IMR-90 (cell line): ENCODE data around the gene CELA3A. TPM values are rescaled to one million over a fixed set of nuclear protein-coding genes. Genes with fewer than 3 reads are reported as not detected.
A peak's percentile ranks its signal among the peaks of the same experiment; 100 is the strongest.

Experiments
- ATAC-seq: fragments of 200-7000 bp; cut with Tn5 transposase; 2 replicates; pipeline ENCODE4 v1.9.1; 2020; ENCODE audit warnings: low read depth, mild to moderate bottlenecking, moderate library complexity
- BruUV-seq: library from RNA; stranded (reverse); fragments of 400-500 nt; replicated peaks from 2 replicates; lab custom pipeline; 2021; lab: Mats Ljungman, UMichigan
- CTCF ChIA-PET: fragments of 300-600 bp; formaldehyde crosslinking; extraction: SDS; loops from one replicate; lab custom pipeline; 2021; ENCODE audit warnings: antibody characterized with exemption; lab: Yijun Ruan, JAX
- POLR2A ChIA-PET: fragments of 300-600 bp; sonication (Branson Sonifier 250); formaldehyde crosslinking; loops from one replicate; lab custom pipeline; 2022; ENCODE audit warnings: antibody characterized with exemption; ENCODE audit not compliant: unreplicated experiment; lab: Charles Lee
- DNase-seq: peaks from one replicate; pipeline ENCODE4 v3.0.0; 2013
- H2AFZ ChIP-seq: replicated peaks from 2 replicates; pipeline ENCODE3; 2013; ENCODE audit warnings: low read length, mild to moderate bottlenecking; ENCODE audit not compliant: poor library complexity
- H2AK5ac ChIP-seq: 2 replicates; pipeline ENCODE4 v1.6.1; 2013; ENCODE audit warnings: low read depth, low read length, inconsistent platforms
- H2AK9ac ChIP-seq: replicated peaks from 2 replicates; pipeline ENCODE3; 2013; ENCODE audit warnings: mild to moderate bottlenecking, low read depth, low read length, moderate library complexity; ENCODE audit not compliant: poor library complexity
- H2BK120ac ChIP-seq: 2 replicates; pipeline ENCODE4 v1.6.1; 2013; ENCODE audit warnings: low read depth, low read length, inconsistent platforms
- H2BK15ac ChIP-seq: 3 replicates; pipeline ENCODE4 v1.6.1; 2013; ENCODE audit warnings: low read depth, low read length, inconsistent platforms
- H2BK20ac ChIP-seq: 2 replicates; pipeline ENCODE4 v1.6.1; 2013; ENCODE audit warnings: low read depth, mild to moderate bottlenecking, inconsistent platforms, low read length, moderate library complexity
- H2BK5ac ChIP-seq: 2 replicates; pipeline ENCODE4 v1.6.1; 2013; ENCODE audit warnings: mild to moderate bottlenecking, low read depth, low read length, inconsistent platforms; ENCODE audit not compliant: poor library complexity, severe bottlenecking
- H3K14ac ChIP-seq: replicated peaks from 2 replicates; pipeline ENCODE4 v1.6.1; 2013; ENCODE audit warnings: low read depth, low read length, inconsistent platforms
- H3K18ac ChIP-seq: 2 replicates; pipeline ENCODE4 v1.6.1; 2013; ENCODE audit warnings: low read depth, low read length, control low read depth
- H3K23ac ChIP-seq: 2 replicates; pipeline ENCODE4 v1.6.1; 2013; ENCODE audit warnings: low read depth, low read length, inconsistent platforms
- H3K27ac ChIP-seq: 2 replicates; pipeline ENCODE4 v1.5.1; 2013; ENCODE audit warnings: mild to moderate bottlenecking, control low read depth, low read length; ENCODE audit not compliant: insufficient read depth
- H3K27me3 ChIP-seq: 2 replicates; pipeline ENCODE4 v1.6.1; 2013; ENCODE audit warnings: low read length; ENCODE audit not compliant: control insufficient read depth, insufficient read depth
- H3K36me3 ChIP-seq: 2 replicates; pipeline ENCODE4 v1.6.1; 2013; ENCODE audit warnings: low read length, mixed read lengths; ENCODE audit not compliant: control insufficient read depth, insufficient read depth
- H3K4ac ChIP-seq: 2 replicates; pipeline ENCODE4 v1.6.1; 2013; ENCODE audit warnings: low read depth, low read length, inconsistent platforms
- H3K4me1 ChIP-seq: 2 replicates; pipeline ENCODE4 v1.6.1; 2013; ENCODE audit warnings: low read length, mixed read lengths; ENCODE audit not compliant: control insufficient read depth, insufficient read depth
- H3K4me2 ChIP-seq: 2 replicates; pipeline ENCODE4 v1.6.1; 2013; ENCODE audit warnings: low read depth, mild to moderate bottlenecking, control low read depth, low read length, moderate library complexity
- H3K4me3 ChIP-seq: 2 replicates; pipeline ENCODE4 v1.5.1; 2013; ENCODE audit warnings: low read depth, mild to moderate bottlenecking, control low read depth, low read length, moderate library complexity; ENCODE audit not compliant: insufficient read depth
- H3K56ac ChIP-seq: 2 replicates; pipeline ENCODE4 v1.6.1; 2013; ENCODE audit warnings: low read length, inconsistent platforms; ENCODE audit not compliant: insufficient read depth; ENCODE audit errors: extremely low read depth
- H3K79me1 ChIP-seq, 2 experiments: 2 replicates each; pipeline ENCODE4 v1.6.1; 2013; ENCODE audit warnings: low read length in 2 of 2, inconsistent platforms in 1 of 2, low read depth in 1 of 2
- H3K9ac ChIP-seq: 2 replicates; pipeline ENCODE4 v1.6.1; 2013; ENCODE audit warnings: low read depth, low read length, control low read depth
- H3K9me1 ChIP-seq: 2 replicates; pipeline ENCODE4 v1.6.1; 2013; ENCODE audit warnings: low read length, inconsistent platforms; ENCODE audit not compliant: insufficient read depth
- H3K9me3 ChIP-seq: 2 replicates; pipeline ENCODE4 v1.6.1; 2013; ENCODE audit warnings: low read length; ENCODE audit not compliant: control insufficient read depth, insufficient read depth
- H4K20me1 ChIP-seq: 2 replicates; pipeline ENCODE4 v1.6.1; 2013; ENCODE audit warnings: low read length, inconsistent platforms; ENCODE audit not compliant: insufficient read depth
- H4K5ac ChIP-seq: 2 replicates; pipeline ENCODE4 v1.6.1; 2013; ENCODE audit warnings: mild to moderate bottlenecking, low read depth, low read length, control low read depth
- H4K8ac ChIP-seq, 2 experiments: 2 replicates each; pipeline ENCODE4 v1.6.1; 2013; ENCODE audit warnings: low read depth in 2 of 2, low read length in 2 of 2, control low read depth in 1 of 2, inconsistent platforms in 1 of 2
- H4K91ac ChIP-seq: 2 replicates; pipeline ENCODE4 v1.6.1; 2013; ENCODE audit warnings: low read depth, low read length, inconsistent platforms; ENCODE audit not compliant: insufficient read depth
- BHLHE40 ChIP-seq: fragments of 150-350 bp; IDR thresholded peaks from 2 replicates; pipeline ENCODE4 v1.6.1; 2016; ENCODE audit warnings: mild to moderate bottlenecking, low read depth, low read length
- CEBPB ChIP-seq: IDR thresholded peaks from 2 replicates; pipeline ENCODE4 v1.6.1; 2012; ENCODE audit warnings: low read depth, low read length, improper control_type of control experiment
- CHD1 ChIP-seq: IDR thresholded peaks from 2 replicates; pipeline ENCODE4 v1.6.1; 2012; ENCODE audit warnings: low read depth, low read length, improper control_type of control experiment
- ELK1 ChIP-seq: fragments of 150-350 bp; IDR thresholded peaks from 2 replicates; pipeline ENCODE4 v1.6.1; 2016; ENCODE audit warnings: low read depth, mild to moderate bottlenecking, low read length, moderate library complexity, borderline replicate concordance
- FOS ChIP-seq: fragments of 150-350 bp; IDR thresholded peaks from 2 replicates; pipeline ENCODE4 v1.6.1; 2016; ENCODE audit warnings: low read depth, low read length
- MAZ ChIP-seq: IDR thresholded peaks from 2 replicates; pipeline ENCODE4 v1.6.1; 2012; ENCODE audit warnings: low read depth, mild to moderate bottlenecking, low read length, improper control_type of control experiment, moderate library complexity, borderline replicate concordance
- MXI1 ChIP-seq: IDR thresholded peaks from 2 replicates; pipeline ENCODE4 v1.6.1; 2012; ENCODE audit warnings: low read depth, mild to moderate bottlenecking, low read length, moderate library complexity, borderline replicate concordance
- POLR2A ChIP-seq: IDR thresholded peaks from 2 replicates; pipeline ENCODE4 v1.6.1; 2012; ENCODE audit warnings: mild to moderate bottlenecking, low read depth, low read length
- RAD21 ChIP-seq: IDR thresholded peaks from 2 replicates; pipeline ENCODE4 v1.6.1; 2012; ENCODE audit warnings: low read length, improper control_type of control experiment
- RCOR1 ChIP-seq: IDR thresholded peaks from 2 replicates; pipeline ENCODE4 v1.6.1; 2012; ENCODE audit warnings: mild to moderate bottlenecking, low read length, improper control_type of control experiment; ENCODE audit not compliant: insufficient replicate concordance
- RFX5 ChIP-seq: IDR thresholded peaks from 2 replicates; pipeline ENCODE4 v1.8.0; 2012; ENCODE audit warnings: low read depth, mild to moderate bottlenecking, low read length, moderate library complexity
- SMC3 ChIP-seq: fragments of 150-350 bp; IDR thresholded peaks from 2 replicates; pipeline ENCODE4 v1.6.1; 2016; ENCODE audit warnings: low read depth, mild to moderate bottlenecking, antibody characterized with exemption, low read length, moderate library complexity
- USF2 ChIP-seq: fragments of 150-350 bp; IDR thresholded peaks from 2 replicates; pipeline ENCODE4 v1.6.1; 2017; ENCODE audit warnings: mild to moderate bottlenecking, antibody characterized with exemption, low read length, low read depth
- WGBS, 2 experiments: methylation state at CpG; one replicate each; pipeline versions ENCODE4 v1.1.5 to v1.1.7; 2013; ENCODE audit warnings: missing lambda C conversion rate in 2 of 2; ENCODE audit not compliant: insufficient read length in 1 of 2; ENCODE audit errors: extremely low coverage in 2 of 2; 5-methylcytosine and 5-hydroxymethylcytosine counted together
- dilution Hi-C: fragments of 300-500 bp; cut with HindIII; formaldehyde crosslinking; loops from one replicate; pipeline ENCODE4 v1.14.3; 2018; ENCODE audit warnings: low sequenced_read_pairs; ENCODE audit not compliant: unreplicated experiment
- in situ Hi-C: fragments of 300-500 bp; cut with MboI; formaldehyde crosslinking; loops from 3 replicates; pipeline ENCODE4 v1.14.3; 2019; ENCODE audit warnings: low sequenced_read_pairs, inconsistent platforms, mixed read lengths
- intact Hi-C: fragments of 100-400 bp; cut with micrococcal nuclease; formaldehyde crosslinking; loops from 2 replicates; pipeline ENCODE4 v1.10.0; 2022
- polyA plus RNA-seq, 3 experiments: library from polyadenylated mRNA; depleted of rRNA; stranded (reverse); fragments of >200 nt; gene quantifications; 2 replicates each; pipeline ENCODE4 v1.2.3, GENCODE V29; 2012; ENCODE audit warnings: low replicate concordance in 1 of 3
- total RNA-seq: library from RNA; depleted of rRNA; stranded (reverse); fragments of >200 nt; gene quantifications from 2 replicates; pipeline ENCODE4 v1.2.3, GENCODE V29; 2012

CELA3A gene
- total and polyA plus RNA-seq, 2 of the 4 experiments (the other 2 are of a cell fraction): not detected

DNA sequence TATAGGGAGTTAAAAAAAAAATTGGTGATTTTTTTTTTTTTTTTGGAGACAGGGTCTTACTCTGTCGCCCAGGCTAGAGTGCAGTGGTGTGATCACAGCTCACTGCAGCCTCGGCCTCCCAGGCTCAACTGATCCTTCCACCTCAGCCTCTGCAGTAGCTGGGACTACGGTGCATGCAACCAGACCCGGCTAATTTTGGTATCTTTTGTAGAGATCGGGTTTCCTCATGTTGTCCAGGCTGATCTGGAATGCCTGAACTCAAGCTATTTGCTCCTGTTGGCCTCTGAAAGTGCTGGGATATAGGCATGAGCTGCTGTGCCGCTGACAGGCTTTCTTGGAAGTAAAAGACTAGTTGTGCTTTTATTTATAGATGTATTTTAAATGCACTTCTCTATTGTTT lies 54.0 kb downstream of the CELA3A start:
- WGBS, 2 experiments: no CpG with 5 or more reads among the region's 6 CpGs
- Histone ChIP-seq H3K14ac (no peak overlapping the region), H3K27ac (no peak overlapping the region), H3K4me1 (peaks cover 7% of the 10 kb centered on the region), H2BK20ac (no peak overlapping the region), H3K27me3 (no peaks in the 10 kb centered on the region), H2BK120ac (no peak overlapping the region), H3K36me3 (peaks cover 9% of the 10 kb centered on the region), H2AK9ac (no peak overlapping the region), H3K18ac (no peak overlapping the region), H4K5ac (no peak overlapping the region), H3K9ac (no peak overlapping the region), H3K4me2 (peak overlapping the region; percentile 26; the same call in 1 of the 2 replicates), H3K23ac (no peak overlapping the region), H4K91ac (no peak overlapping the region), H2BK5ac (no peak overlapping the region), H3K4me3 (no peak overlapping the region), H4K20me1 (peaks cover 72% of the 10 kb centered on the region), H2BK15ac (no peak overlapping the region), H3K4ac (no peak overlapping the region), H3K9me1 (peaks cover 5% of the 10 kb centered on the region; the same call in 1 of the 2 replicates), H2AK5ac (no peak overlapping the region), H4K8ac (no peak overlapping the region), H2AFZ (no peak overlapping the region), H3K56ac (no peak overlapping the region), H3K79me1 (peaks cover 5 to 17% of the 10 kb centered on the region in 2 experiments; a peak in 1 of 4 replicates), H3K9me3 (no peaks in the 10 kb centered on the region)
- ATAC-seq (no peak), DNase-seq (no peak)
- in situ Hi-C loops: no loop called here
- CTCF ChIA-PET: no interaction called here
- dilution Hi-C loops: no loop called here
- BruUV-seq: no TSS peak
- intact Hi-C loops: no loop called here
- TF ChIP-seq MAZ (no peak), CHD1 (no peak), USF2 (no peak), FOS (no peak), POLR2A (no peak), CEBPB (no peak), RCOR1 (no peak), MXI1 (no peak), RAD21 (no peak), RFX5 (no peak), ELK1 (no peak), BHLHE40 (no peak), SMC3 (no peak)
- POLR2A ChIA-PET: no interaction called here
